Measurements from ENCODE around the gene TRABD2B. TPM values are rescaled to one million over a fixed set of nuclear protein-coding genes. Genes with fewer than 3 reads are reported as not detected.

TRABD2B gene
- total RNA-seq, 2 experiments from 2014 or later, result not detected

DNA sequence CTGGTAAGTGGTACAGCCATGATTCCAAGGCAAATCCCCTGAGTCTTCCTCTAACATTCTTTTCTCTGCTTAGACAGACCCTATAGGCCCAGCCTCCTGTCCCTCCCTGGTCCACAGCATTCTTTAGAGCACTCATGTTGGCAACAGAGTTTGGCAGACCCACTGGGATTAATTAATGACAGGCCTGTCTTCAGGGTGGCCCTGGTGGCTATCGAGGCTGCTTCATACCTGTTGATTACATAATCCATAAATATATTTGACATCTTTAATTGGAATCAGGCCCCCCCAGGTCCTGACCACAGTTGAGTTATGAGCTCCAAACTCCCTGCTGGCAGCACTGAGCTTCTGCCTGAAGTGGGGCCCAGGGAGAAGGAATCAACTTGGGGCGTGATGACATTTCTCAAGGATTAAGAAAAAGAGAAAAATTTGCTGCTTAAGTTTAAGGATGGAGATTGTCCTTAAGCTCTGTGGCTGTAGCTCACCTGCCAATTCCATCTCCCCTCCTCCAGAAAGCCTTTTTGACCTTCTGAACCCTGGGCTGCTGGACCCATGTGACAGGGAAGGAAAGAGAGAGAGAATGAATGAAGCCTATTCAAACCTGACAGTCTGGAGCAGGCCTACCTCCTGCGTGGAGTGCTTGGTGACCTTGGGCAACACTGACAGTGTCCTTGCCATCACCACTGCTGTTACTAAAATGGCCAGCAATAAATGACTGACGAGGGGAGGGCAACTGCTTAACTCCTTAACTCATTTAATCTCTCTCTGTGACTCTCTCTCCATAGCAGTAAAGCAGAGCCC lies 156.6 kb downstream of the TRABD2B start:
- ATAC-seq (no peak), DNase-seq (no peak)
- no peaks in the 10 kb centered on the region for H3K4me1 Mint-ChIP-seq (ENCODE audit: low read depth)
- ChIA-PET CTCF (no interaction called here), POLR2A (no interaction called here)
- peaks cover 13% of the 10 kb centered on the region for H3K27me3 Mint-ChIP-seq (ENCODE audit: low read depth)
- H3K27ac Mint-ChIP-seq, result no peak overlapping the region
- no peaks in the 10 kb centered on the region for H3K36me3 Mint-ChIP-seq (ENCODE audit: low read depth)
- no peak overlapping the region for H3K4me3 Mint-ChIP-seq
- peaks cover 2% of the 10 kb centered on the region for H3K9me3 Mint-ChIP-seq (ENCODE audit: insufficient read depth)

DNA sequence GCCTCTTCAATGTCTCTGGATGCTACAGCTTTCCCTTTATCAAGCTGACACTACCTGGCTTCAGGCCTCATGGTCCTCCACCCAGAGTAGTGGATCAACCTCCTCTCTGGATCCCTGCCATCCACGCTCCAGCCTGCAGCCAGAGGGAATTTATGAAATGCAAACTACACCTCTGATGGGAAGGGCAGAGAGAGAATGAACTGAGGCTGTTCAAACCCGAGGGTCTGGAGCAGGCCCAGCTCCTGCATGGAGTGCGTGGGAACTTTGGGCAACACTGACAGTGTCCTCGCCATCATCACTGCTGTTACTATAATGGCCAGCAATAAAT lies 157.8 kb downstream of the TRABD2B start:
- Mint-ChIP-seq H3K4me1 (ENCODE audit: low read depth) (no peaks in the 10 kb centered on the region), H3K27me3 (ENCODE audit: low read depth) (peaks cover 11% of the 10 kb centered on the region), H3K36me3 (ENCODE audit: low read depth) (no peaks in the 10 kb centered on the region), H3K9me3 (ENCODE audit: insufficient read depth) (peaks cover 9% of the 10 kb centered on the region), H3K27ac (no peak overlapping the region), H3K4me3 (no peak overlapping the region)
- DNase-seq, result no peak
- no peak for ATAC-seq
- POLR2A ChIA-PET, result no interaction called here
- CTCF ChIA-PET, result no interaction called here

- DNase-seq, result no peak
- Mint-ChIP-seq H3K4me3 (no peak overlapping the region), H3K27ac (no peak overlapping the region), H3K9me3 (ENCODE audit: insufficient read depth) (peaks cover 9% of the 10 kb centered on the region), H3K27me3 (ENCODE audit: low read depth) (peaks cover 11% of the 10 kb centered on the region), H3K36me3 (ENCODE audit: low read depth) (no peaks in the 10 kb centered on the region), H3K4me1 (ENCODE audit: low read depth) (no peaks in the 10 kb centered on the region)
- ATAC-seq, result no peak
- POLR2A ChIA-PET, result no interaction called here
- CTCF ChIA-PET, result no interaction called here
Measured at GRCh38 chr1:47838562-47839432, 158.4 kb downstream of the TRABD2B start.

GRCh38 chr1:47837866-47838561 lies 159.2 kb downstream of the TRABD2B start:
- H3K36me3 Mint-ChIP-seq (ENCODE audit: low read depth), result no peaks in the 10 kb centered on the region
- ChIA-PET POLR2A (no interaction called here), CTCF (no interaction called here)
- H3K4me1 Mint-ChIP-seq (ENCODE audit: low read depth), result no peaks in the 10 kb centered on the region
- no peak overlapping the region for H3K27ac Mint-ChIP-seq
- H3K27me3 Mint-ChIP-seq (ENCODE audit: low read depth), result peaks cover 9% of the 10 kb centered on the region
- ATAC-seq, result no peak
- no peak for DNase-seq
- H3K4me3 Mint-ChIP-seq, result no peak overlapping the region
- H3K9me3 Mint-ChIP-seq (ENCODE audit: insufficient read depth), result peaks cover 9% of the 10 kb centered on the region

GRCh38 chr1:47837056-47837830 lies 159.9 kb downstream of the TRABD2B start:
- Mint-ChIP-seq H3K27me3 (ENCODE audit: low read depth) (peaks cover 3% of the 10 kb centered on the region), H3K36me3 (ENCODE audit: low read depth) (no peaks in the 10 kb centered on the region), H3K9me3 (ENCODE audit: insufficient read depth) (peaks cover 9% of the 10 kb centered on the region), H3K4me1 (ENCODE audit: low read depth) (no peaks in the 10 kb centered on the region), H3K27ac (no peak overlapping the region), H3K4me3 (no peak overlapping the region)
- CTCF ChIA-PET, result no interaction called here
- ATAC-seq, result no peak
- no peak for DNase-seq
- POLR2A ChIA-PET, result no interaction called here

DNA sequence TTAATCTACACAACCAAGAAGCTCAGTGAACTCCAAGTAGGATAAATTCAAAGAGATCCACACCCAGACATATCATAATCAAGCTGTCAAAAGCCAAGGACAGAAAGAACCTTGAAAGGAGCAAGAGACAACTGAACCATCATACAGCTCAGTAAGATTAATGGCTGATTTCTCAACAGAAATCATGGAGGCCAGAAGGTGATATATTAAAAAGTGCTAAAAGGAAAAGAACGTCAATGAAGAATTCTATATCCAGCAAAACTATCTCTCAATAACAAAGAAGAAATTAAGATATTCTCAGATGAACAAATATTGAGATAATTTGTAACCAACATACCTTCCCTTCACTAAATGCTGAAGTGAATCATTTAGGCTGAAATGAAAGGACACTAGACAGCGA lies 161.8 kb downstream of the TRABD2B start:
- Mint-ChIP-seq H3K27me3 (ENCODE audit: low read depth) (peaks cover 3% of the 10 kb centered on the region), H3K4me3 (no peak overlapping the region), H3K4me1 (ENCODE audit: low read depth) (no peaks in the 10 kb centered on the region), H3K36me3 (ENCODE audit: low read depth) (no peaks in the 10 kb centered on the region), H3K9me3 (ENCODE audit: insufficient read depth) (peaks cover 9% of the 10 kb centered on the region), H3K27ac (no peak overlapping the region)
- DNase-seq, result no peak
- ChIA-PET POLR2A (no interaction called here), CTCF (no interaction called here)
- no peak for ATAC-seq

- DNase-seq (no peak), ATAC-seq (no peak)
- Mint-ChIP-seq H3K4me3 (no peak overlapping the region), H3K9me3 (ENCODE audit: insufficient read depth) (peaks cover 9% of the 10 kb centered on the region), H3K27ac (no peak overlapping the region), H3K27me3 (ENCODE audit: low read depth) (peaks cover 3% of the 10 kb centered on the region), H3K36me3 (ENCODE audit: low read depth) (no peaks in the 10 kb centered on the region), H3K4me1 (ENCODE audit: low read depth) (no peaks in the 10 kb centered on the region)
- CTCF ChIA-PET, result no interaction called here
- POLR2A ChIA-PET, result no interaction called here
Measured at GRCh38 chr1:47834326-47834725, 162.9 kb downstream of the TRABD2B start.

GRCh38 chr1:47830641-47831333 lies 166.4 kb downstream of the TRABD2B start:
- H3K9me3 Mint-ChIP-seq (ENCODE audit: insufficient read depth), result peaks cover 9% of the 10 kb centered on the region
- H3K36me3 Mint-ChIP-seq (ENCODE audit: low read depth), result no peaks in the 10 kb centered on the region
- H3K4me1 Mint-ChIP-seq (ENCODE audit: low read depth), result no peaks in the 10 kb centered on the region
- no peak overlapping the region for H3K27ac Mint-ChIP-seq
- ATAC-seq, result no peak
- no peak for DNase-seq
- no peak overlapping the region for H3K4me3 Mint-ChIP-seq
- CTCF ChIA-PET, result no interaction called here
- POLR2A ChIA-PET, result no interaction called here
- peaks cover 3% of the 10 kb centered on the region for H3K27me3 Mint-ChIP-seq (ENCODE audit: low read depth)

DNA sequence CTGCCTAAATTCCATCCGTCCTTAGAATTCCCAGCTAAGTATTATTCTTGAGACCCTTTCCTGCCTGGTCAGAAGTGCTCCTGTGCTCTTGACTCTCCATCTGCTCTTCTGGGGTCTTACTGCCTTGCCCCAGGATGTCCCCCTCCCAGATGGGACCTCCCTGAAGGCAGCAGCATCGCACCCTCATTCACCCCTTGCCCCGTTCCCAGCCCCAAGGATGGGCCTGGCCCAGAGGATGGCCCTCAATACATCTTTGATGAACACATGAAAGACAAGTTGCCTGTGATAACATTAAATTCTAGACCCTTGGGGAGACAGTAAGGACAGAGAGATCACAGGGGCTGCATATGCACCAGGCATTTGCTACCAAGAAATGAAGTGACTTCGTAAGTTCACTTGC lies 167.2 kb downstream of the TRABD2B start:
- no peak overlapping the region for H3K4me3 Mint-ChIP-seq
- peaks cover 1% of the 10 kb centered on the region for H3K9me3 Mint-ChIP-seq (ENCODE audit: insufficient read depth)
- no peaks in the 10 kb centered on the region for H3K4me1 Mint-ChIP-seq (ENCODE audit: low read depth)
- H3K27ac Mint-ChIP-seq, result no peak overlapping the region
- ChIA-PET CTCF (no interaction called here), POLR2A (no interaction called here)
- peaks cover 3% of the 10 kb centered on the region for H3K27me3 Mint-ChIP-seq (ENCODE audit: low read depth)
- no peaks in the 10 kb centered on the region for H3K36me3 Mint-ChIP-seq (ENCODE audit: low read depth)
- ATAC-seq, result no peak
- DNase-seq, result no peak

- CTCF ChIA-PET, result no interaction called here
- Mint-ChIP-seq H3K4me1 (ENCODE audit: low read depth) (no peaks in the 10 kb centered on the region), H3K27ac (no peak overlapping the region), H3K27me3 (ENCODE audit: low read depth) (peaks cover 3% of the 10 kb centered on the region), H3K36me3 (ENCODE audit: low read depth) (no peaks in the 10 kb centered on the region), H3K9me3 (ENCODE audit: insufficient read depth) (no peaks in the 10 kb centered on the region), H3K4me3 (no peak overlapping the region)
- DNase-seq (no peak), ATAC-seq (no peak)
- POLR2A ChIA-PET, result no interaction called here
Measured at GRCh38 chr1:47828978-47829377, 168.2 kb downstream of the TRABD2B start.

DNA sequence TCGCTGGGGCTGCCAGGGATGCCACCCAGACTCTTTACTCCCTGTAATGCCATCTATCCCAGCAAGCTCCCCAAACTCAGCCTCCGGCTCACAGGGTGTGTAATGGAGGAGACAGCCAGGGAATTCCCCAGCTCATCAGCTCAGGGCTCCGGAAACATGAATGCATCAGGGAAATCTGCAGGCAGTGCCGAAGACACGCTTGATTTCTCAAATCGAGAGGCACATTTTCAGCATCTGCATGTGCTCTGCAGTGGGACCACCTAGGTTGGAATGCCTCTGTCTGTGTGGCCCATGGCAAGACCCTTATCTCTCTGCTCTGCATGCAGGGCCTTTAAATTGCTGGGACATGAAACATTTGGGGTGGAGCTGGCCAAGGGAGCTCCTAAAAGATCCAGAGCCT lies 170.1 kb downstream of the TRABD2B start:
- no peak overlapping the region for H3K4me3 Mint-ChIP-seq
- POLR2A ChIA-PET, result no interaction called here
- H3K4me1 Mint-ChIP-seq (ENCODE audit: low read depth), result no peaks in the 10 kb centered on the region
- CTCF ChIA-PET, result interaction anchor here (0.8 kb wide), 1 partner anchor 10 kb away, joined by 3 read pairs; no protein-coding TSS in a partner anchor
- ATAC-seq (no peak), DNase-seq (no peak)
- no peak overlapping the region for H3K27ac Mint-ChIP-seq
- no peaks in the 10 kb centered on the region for H3K36me3 Mint-ChIP-seq (ENCODE audit: low read depth)
- H3K27me3 Mint-ChIP-seq (ENCODE audit: low read depth), result no peaks in the 10 kb centered on the region
- no peaks in the 10 kb centered on the region for H3K9me3 Mint-ChIP-seq (ENCODE audit: insufficient read depth)
